Esophagus squamous epithelium (tissue), 5 donors: ENCODE results near the gene FAF2. TPM values are rescaled to one million over a fixed set of nuclear protein-coding genes. Genes with fewer than 3 reads are reported as not detected.
"Not testable (repeated sequence)": the region's sequence is repeated elsewhere in the genome, so short reads cannot be mapped to it uniquely, and the experiment has no call there.

Source experiments
- DNase-seq: peaks from one replicate; lab custom pipeline; 2025; lab: John Stamatoyannopoulos, UW
- H3K27ac ChIP-seq, 4 donors: fragments of 200-600 bp; sonication (generic); one replicate each; pipeline ENCODE4 v1.5.1; 2016 to 2019; ENCODE audit warnings: mild to moderate bottlenecking in 1 of 4
- H3K27me3 ChIP-seq, 4 donors: fragments of 200-600 bp; sonication (generic); 1 replicate in 3 of 4; 2 replicates in 1 of 4; pipeline versions ENCODE4 v1.5.1 to v1.6.0; 2017 to 2021; ENCODE audit warnings: antibody characterized with exemption in 1 of 4
- H3K36me3 ChIP-seq, 3 donors: fragments of 200-600 bp; sonication (generic); one replicate each; pipeline ENCODE4 v1.5.1; 2016 to 2019
- H3K4me1 ChIP-seq, 3 donors: fragments of 200-600 bp; sonication (generic); one replicate each; pipeline ENCODE4 v1.5.1; 2017 to 2019
- H3K4me3 ChIP-seq, 4 donors: fragments of 200-600 bp; sonication (generic); 1 replicate in 3 of 4; 2 replicates in 1 of 4; pipeline ENCODE4 v1.5.1; 2016 to 2019; ENCODE audit warnings: mild to moderate bottlenecking in 2 of 4, moderate library complexity in 1 of 4
- H3K9me3 ChIP-seq, 3 donors: fragments of 200-600 bp; sonication (generic); one replicate each; pipeline ENCODE4 v1.5.1; 2016 to 2019
- POLR2A ChIP-seq, 4 donors: fragments of 450-650 bp; IDR thresholded peaks; one replicate each; pipeline ENCODE4 v1.6.1; 2017; ENCODE audit warnings: antibody characterized with exemption in 4 of 4, mild to moderate bottlenecking in 4 of 4, moderate library complexity in 3 of 4
- WGBS, 2 donors: methylation state at CpG; one replicate each; pipeline ENCODE4 v1.1.5; 2018; 5-methylcytosine and 5-hydroxymethylcytosine counted together
- intact Hi-C: fragments of 100-400 bp; cut with DNase I; formaldehyde crosslinking; loops from one replicate; pipeline ENCODE4 v1.15.0; 2022
- total RNA-seq, 4 donors: library from RNA; depleted of rRNA; stranded (reverse); fragments of >200 nt; gene quantifications; one replicate each; pipeline ENCODE4 v1.1.0, GENCODE V29; 2016
- TF ChIP-seq, protein P1 (sequence below), 6 experiments: fragments of 450-650 bp in 4 of 6; fragments of 200-600 bp in 2 of 6; sonication (generic) in 2 of 6; IDR thresholded peaks; one replicate each; pipeline ENCODE4 v1.5.1; 2016 to 2019; ENCODE audit warnings: antibody characterized with exemption in 6 of 6, mild to moderate bottlenecking in 4 of 6, moderate library complexity in 4 of 6
- donor health status: DM: yes; HTN: yes; CAD: no.

The FAF2 gene
- total RNA-seq, 4 donors from 2014 or later, result 18.5 to 27.0 (median 24.7) TPM

GRCh38 chr5:176436656-176437055, 11.5 kb upstream of the FAF2 start:
- no peaks in the 10 kb centered on the region for H3K36me3 ChIP-seq
- H3K4me1 ChIP-seq, result no peaks in the 10 kb centered on the region
- H3K27ac ChIP-seq, result no peak overlapping the region
- no peaks in the 10 kb centered on the region for H3K9me3 ChIP-seq
- DNase-seq, result no peak
- peaks cover 0 to 13% (median 0%) of the 10 kb centered on the region in 4 donors for H3K27me3 ChIP-seq
- peak overlapping the region in 1 of 4 donors; percentile 27 for H3K4me3 ChIP-seq
- WGBS, 2 donors, result 10 to 17% methylated on average over 5 of the region's 5 CpGs
- intact Hi-C loops, result no loop called here
- TF ChIP-seq, protein P1, sequence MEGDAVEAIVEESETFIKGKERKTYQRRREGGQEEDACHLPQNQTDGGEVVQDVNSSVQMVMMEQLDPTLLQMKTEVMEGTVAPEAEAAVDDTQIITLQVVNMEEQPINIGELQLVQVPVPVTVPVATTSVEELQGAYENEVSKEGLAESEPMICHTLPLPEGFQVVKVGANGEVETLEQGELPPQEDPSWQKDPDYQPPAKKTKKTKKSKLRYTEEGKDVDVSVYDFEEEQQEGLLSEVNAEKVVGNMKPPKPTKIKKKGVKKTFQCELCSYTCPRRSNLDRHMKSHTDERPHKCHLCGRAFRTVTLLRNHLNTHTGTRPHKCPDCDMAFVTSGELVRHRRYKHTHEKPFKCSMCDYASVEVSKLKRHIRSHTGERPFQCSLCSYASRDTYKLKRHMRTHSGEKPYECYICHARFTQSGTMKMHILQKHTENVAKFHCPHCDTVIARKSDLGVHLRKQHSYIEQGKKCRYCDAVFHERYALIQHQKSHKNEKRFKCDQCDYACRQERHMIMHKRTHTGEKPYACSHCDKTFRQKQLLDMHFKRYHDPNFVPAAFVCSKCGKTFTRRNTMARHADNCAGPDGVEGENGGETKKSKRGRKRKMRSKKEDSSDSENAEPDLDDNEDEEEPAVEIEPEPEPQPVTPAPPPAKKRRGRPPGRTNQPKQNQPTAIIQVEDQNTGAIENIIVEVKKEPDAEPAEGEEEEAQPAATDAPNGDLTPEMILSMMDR (IDR thresholded peaks at IDR 0.05), result no peak
- TF ChIP-seq POLR2A (IDR thresholded peaks at IDR 0.05), result no peak

GRCh38 chr5:176438959-176439757, 9.0 kb upstream of the FAF2 start:
- Histone ChIP-seq H3K4me1 (no peaks in the 10 kb centered on the region), H3K27me3 (peaks cover 0 to 13% (median 0%) of the 10 kb centered on the region in 4 donors), H3K9me3 (no peaks in the 10 kb centered on the region), H3K27ac (no peak overlapping the region), H3K36me3 (no peaks in the 10 kb centered on the region), H3K4me3 (no peak overlapping the region)
- WGBS, 2 donors, result 57 to 79% methylated on average over 9 to 11 of the region's 12 CpGs
- no peak for TF ChIP-seq POLR2A (IDR thresholded peaks at IDR 0.05)
- TF ChIP-seq, protein P1 (IDR thresholded peaks at IDR 0.05), result no peak
- DNase-seq, result no peak
- intact Hi-C loops, result no loop called here

GRCh38 chr5:176440927-176441706, 7.1 kb upstream of the FAF2 start:
- Histone ChIP-seq H3K9me3 (no peaks in the 10 kb centered on the region), H3K36me3 (no peaks in the 10 kb centered on the region), H3K4me3 (no peak overlapping the region), H3K27ac (no peak overlapping the region), H3K27me3 (peaks cover 0 to 13% (median 0%) of the 10 kb centered on the region in 4 donors), H3K4me1 (no peaks in the 10 kb centered on the region)
- WGBS, 2 donors, result 58 to 63% methylated on average over 6 to 8 of the region's 10 CpGs
- no peak for TF ChIP-seq POLR2A (IDR thresholded peaks at IDR 0.05)
- TF ChIP-seq, protein P1 (IDR thresholded peaks at IDR 0.05), result no peak
- no peak for DNase-seq
- intact Hi-C loops, result no loop called here

GRCh38 chr5:176441921-176442323, 6.3 kb upstream of the FAF2 start:
- WGBS, 2 donors, result 30 to 32% methylated on average over 5 of the region's 5 CpGs
- no peak overlapping the region for H3K27ac ChIP-seq
- H3K9me3 ChIP-seq, result no peaks in the 10 kb centered on the region
- H3K4me1 ChIP-seq, result peaks cover 3 to 6% (median 6%) of the 10 kb centered on the region in 3 donors
- TF ChIP-seq, protein P1 (IDR thresholded peaks at IDR 0.05), result no peak
- no peak for TF ChIP-seq POLR2A (IDR thresholded peaks at IDR 0.05)
- DNase-seq, result no peak
- intact Hi-C loops, result no loop called here
- no peak overlapping the region for H3K4me3 ChIP-seq
- peaks cover 0 to 13% (median 0%) of the 10 kb centered on the region in 4 donors for H3K27me3 ChIP-seq
- no peaks in the 10 kb centered on the region for H3K36me3 ChIP-seq

GRCh38 chr5:176442911-176443310, 5.3 kb upstream of the FAF2 start:
- Histone ChIP-seq H3K4me1 (peaks cover 6 to 12% (median 8%) of the 10 kb centered on the region in 3 donors), H3K27me3 (peaks cover 0 to 13% (median 0%) of the 10 kb centered on the region in 4 donors)
- H3K27ac ChIP-seq, DNase-seq, H3K36me3 ChIP-seq, H3K4me3 ChIP-seq, H3K9me3 ChIP-seq, intact Hi-C loops: not testable (repeated sequence)
- 53 to 62% methylated on average over 4 of the region's 4 CpGs for WGBS, 2 donors
